ENCODE data around the gene CMYA5. TPM values are rescaled to one million over a fixed set of nuclear protein-coding genes. Genes with fewer than 3 reads are reported as not detected.

The CMYA5 gene
- total RNA-seq, 4 donors from 2014 or later, result 4.7 to 8.1 (median 6.1) TPM

DNA sequence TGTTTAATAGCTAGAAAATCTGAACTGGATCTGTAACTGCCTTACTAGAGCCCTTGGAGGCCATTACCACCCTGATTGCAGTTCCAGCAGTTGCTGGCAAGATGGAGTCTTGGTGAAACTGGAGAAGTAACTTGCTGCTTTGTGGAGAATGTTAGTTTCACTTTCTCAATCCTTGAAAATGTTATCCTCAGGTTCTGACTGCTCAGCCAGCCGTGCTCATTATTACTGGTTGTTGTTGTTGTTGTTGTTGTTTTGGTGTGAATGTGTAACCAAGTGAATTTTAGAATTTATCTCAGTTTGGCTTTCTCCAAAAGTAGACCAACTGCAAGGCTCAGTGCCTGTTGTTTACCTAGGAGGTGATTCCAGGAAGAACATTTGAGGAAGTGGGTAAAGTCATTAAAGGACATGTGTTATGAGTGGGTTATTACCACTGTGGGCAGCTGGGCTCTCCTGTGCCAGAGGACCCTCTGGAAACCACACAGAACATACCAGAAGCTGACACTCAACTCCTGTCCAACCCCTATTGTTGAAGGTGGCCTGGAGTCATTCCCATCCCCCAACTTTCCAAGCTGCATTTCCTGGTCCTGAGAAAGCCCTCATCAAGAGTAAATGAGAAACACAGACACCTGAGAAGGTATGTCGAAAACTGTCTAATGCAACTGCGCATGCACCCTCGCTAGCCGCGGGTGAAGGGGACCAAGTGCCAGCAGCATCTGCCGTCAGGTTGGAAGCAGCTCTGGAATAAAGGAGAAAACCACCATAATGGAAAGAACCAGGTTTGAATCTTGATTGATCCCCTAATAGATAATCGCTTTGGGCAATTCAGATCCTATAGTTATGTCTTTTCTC, 111.6 kb downstream of the CMYA5 start:
- no peak for DNase-seq (ENCODE audit: low spot score in 2 of 2)
- H3K27ac ChIP-seq, result no peak overlapping the region
- no peaks in the 10 kb centered on the region for H3K27me3 ChIP-seq
- H3K4me1 ChIP-seq, result peaks cover 0 to 3% (median 0%) of the 10 kb centered on the region in 4 donors
- H3K36me3 ChIP-seq, result no peaks in the 10 kb centered on the region
- WGBS, 2 donors, result 93 to 96% methylated on average over 8 of the region's 8 CpGs
- no peaks in the 10 kb centered on the region for H3K9me3 ChIP-seq
- TF ChIP-seq EP300 (IDR thresholded peaks at IDR 0.05), result no peak
- TF ChIP-seq, protein P1, sequence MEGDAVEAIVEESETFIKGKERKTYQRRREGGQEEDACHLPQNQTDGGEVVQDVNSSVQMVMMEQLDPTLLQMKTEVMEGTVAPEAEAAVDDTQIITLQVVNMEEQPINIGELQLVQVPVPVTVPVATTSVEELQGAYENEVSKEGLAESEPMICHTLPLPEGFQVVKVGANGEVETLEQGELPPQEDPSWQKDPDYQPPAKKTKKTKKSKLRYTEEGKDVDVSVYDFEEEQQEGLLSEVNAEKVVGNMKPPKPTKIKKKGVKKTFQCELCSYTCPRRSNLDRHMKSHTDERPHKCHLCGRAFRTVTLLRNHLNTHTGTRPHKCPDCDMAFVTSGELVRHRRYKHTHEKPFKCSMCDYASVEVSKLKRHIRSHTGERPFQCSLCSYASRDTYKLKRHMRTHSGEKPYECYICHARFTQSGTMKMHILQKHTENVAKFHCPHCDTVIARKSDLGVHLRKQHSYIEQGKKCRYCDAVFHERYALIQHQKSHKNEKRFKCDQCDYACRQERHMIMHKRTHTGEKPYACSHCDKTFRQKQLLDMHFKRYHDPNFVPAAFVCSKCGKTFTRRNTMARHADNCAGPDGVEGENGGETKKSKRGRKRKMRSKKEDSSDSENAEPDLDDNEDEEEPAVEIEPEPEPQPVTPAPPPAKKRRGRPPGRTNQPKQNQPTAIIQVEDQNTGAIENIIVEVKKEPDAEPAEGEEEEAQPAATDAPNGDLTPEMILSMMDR (IDR thresholded peaks at IDR 0.05), result no peak
- TF ChIP-seq POLR2A (IDR thresholded peaks at IDR 0.05), result no peak
- H3K4me3 ChIP-seq, result no peak overlapping the region

DNA sequence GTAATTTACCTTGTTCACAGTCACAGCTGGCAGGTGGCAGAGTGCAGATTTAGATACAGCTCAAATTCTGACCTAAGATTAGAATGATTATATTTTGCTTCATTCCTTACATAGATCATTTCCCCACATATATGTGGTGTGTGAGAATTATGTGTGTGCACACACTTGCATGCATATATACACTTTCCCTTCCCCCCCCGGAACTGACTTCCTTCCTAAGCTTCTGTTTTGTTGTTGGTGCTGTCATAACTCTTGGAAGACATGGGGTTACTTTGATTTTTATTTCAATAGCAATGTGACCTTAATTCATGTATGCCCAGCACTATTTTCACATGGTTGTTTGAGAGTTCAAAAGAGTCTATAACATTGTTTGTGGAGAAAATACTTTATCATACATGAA, 112.8 kb downstream of the CMYA5 start:
- Histone ChIP-seq H3K36me3 (no peaks in the 10 kb centered on the region), H3K27me3 (no peaks in the 10 kb centered on the region), H3K4me1 (peaks cover 0 to 14% (median 2%) of the 10 kb centered on the region in 4 donors), H3K27ac (no peak overlapping the region), H3K4me3 (no peak overlapping the region), H3K9me3 (no peaks in the 10 kb centered on the region)
- no peak for DNase-seq (ENCODE audit: low spot score in 2 of 2)
- TF ChIP-seq EP300 (IDR thresholded peaks at IDR 0.05), result no peak
- TF ChIP-seq, protein P1 (IDR thresholded peaks at IDR 0.05), result no peak
- TF ChIP-seq POLR2A (IDR thresholded peaks at IDR 0.05), result no peak
- WGBS, 2 donors, result 60 to 68% methylated on average over 1 of the region's 1 CpG

DNA sequence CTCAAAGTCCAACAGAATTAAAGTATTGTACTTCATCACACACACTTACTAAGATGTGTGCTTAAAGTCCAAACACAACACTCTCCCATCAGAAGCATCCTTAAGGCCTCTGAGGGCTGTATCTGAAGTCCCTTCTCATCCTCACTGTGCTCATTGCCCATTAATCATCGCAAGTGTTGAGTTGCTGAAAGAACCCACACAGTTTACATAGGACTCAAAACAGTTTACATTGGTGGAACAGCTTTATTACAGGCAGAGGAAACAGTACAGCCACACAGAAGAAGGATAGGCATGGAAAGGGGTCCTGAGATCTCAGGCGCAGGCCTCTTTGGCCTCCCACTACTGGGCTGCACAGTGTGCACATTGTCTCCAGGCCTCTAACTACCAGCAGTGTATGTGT, 113.4 kb downstream of the CMYA5 start:
- Histone ChIP-seq H3K27ac (no peak overlapping the region), H3K4me1 (peaks cover 0 to 14% (median 2%) of the 10 kb centered on the region in 4 donors), H3K9me3 (no peaks in the 10 kb centered on the region), H3K4me3 (no peak overlapping the region), H3K36me3 (no peaks in the 10 kb centered on the region), H3K27me3 (no peaks in the 10 kb centered on the region)
- DNase-seq (ENCODE audit: low spot score in 2 of 2), result no peak
- WGBS, 2 donors, result 52 to 56% methylated on average over 2 of the region's 2 CpGs
- TF ChIP-seq, protein P1 (IDR thresholded peaks at IDR 0.05), result no peak
- TF ChIP-seq EP300 (IDR thresholded peaks at IDR 0.05) (no peak), POLR2A (IDR thresholded peaks at IDR 0.05) (no peak)

DNA sequence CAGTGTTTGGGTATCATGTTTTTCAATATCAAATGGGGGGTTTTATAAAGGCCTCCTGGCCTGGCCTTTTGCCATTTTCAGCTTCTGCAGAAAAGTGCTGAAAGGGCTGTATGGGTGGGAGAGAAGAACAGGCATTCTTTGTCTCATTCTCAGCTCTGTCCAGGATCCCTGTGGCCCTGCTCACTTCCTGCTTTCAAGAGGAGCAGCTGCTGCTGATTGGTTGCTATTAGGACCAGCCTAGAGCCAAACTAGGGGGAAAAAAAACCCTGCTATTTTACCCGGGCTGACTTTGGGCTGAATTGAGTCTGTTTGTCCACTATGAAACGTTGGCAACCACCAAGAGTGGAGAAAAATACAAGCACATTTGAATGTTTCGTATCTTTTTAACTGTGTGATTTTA, 117.1 kb downstream of the CMYA5 start:
- 14 to 33% methylated on average over 3 of the region's 3 CpGs for WGBS, 2 donors

DNA sequence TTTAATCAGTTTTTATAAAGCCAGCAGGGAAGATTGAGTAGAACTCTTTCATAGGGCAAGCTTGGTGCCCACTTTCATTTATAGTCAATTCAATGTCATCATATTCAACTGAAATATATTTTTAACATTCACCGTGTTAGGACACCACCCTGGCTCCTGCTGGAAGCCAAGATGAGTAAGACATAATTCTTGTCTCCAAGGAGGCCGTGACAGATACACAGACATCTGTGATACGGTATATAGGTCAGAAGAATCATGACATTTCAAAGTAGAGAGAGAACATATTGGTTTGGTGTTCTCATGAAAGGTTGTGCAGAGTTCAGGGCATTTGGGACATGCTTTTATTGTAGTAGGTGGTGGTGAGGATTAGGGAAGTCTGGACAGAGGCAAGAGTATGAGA, 120.1 kb downstream of the CMYA5 start:
- Histone ChIP-seq H3K27me3 (no peaks in the 10 kb centered on the region), H3K27ac (no peak overlapping the region), H3K4me3 (no peak overlapping the region), H3K4me1 (peaks cover 0 to 14% (median 2%) of the 10 kb centered on the region in 4 donors), H3K9me3 (no peaks in the 10 kb centered on the region), H3K36me3 (no peaks in the 10 kb centered on the region)
- DNase-seq (ENCODE audit: low spot score in 2 of 2), result no peak
- no peak for TF ChIP-seq EP300 (IDR thresholded peaks at IDR 0.05)
- TF ChIP-seq, protein P1 (IDR thresholded peaks at IDR 0.05), result no peak
- no peak for TF ChIP-seq POLR2A (IDR thresholded peaks at IDR 0.05)
- WGBS, 2 donors, result 72 to 77% methylated on average over 3 of the region's 3 CpGs

More for the DNA sequence above, 117.1 kb downstream of the CMYA5 start:
- Histone ChIP-seq H3K27me3 (no peaks in the 10 kb centered on the region), H3K27ac (peak overlapping the region in 2 of 4 donors; percentile 51 to 57), H3K36me3 (no peaks in the 10 kb centered on the region), H3K4me1 (peaks cover 0 to 14% (median 2%) of the 10 kb centered on the region in 4 donors), H3K4me3 (no peak overlapping the region), H3K9me3 (no peaks in the 10 kb centered on the region)
- no peak for DNase-seq (ENCODE audit: low spot score in 2 of 2)
- TF ChIP-seq EP300 (IDR thresholded peaks at IDR 0.05) (no peak), POLR2A (IDR thresholded peaks at IDR 0.05) (no peak)
- TF ChIP-seq, protein P1 (IDR thresholded peaks at IDR 0.05), result no peak

All from tibial nerve (tissue), 4 donors.